A549 (cell line): Measurements from ENCODE around the gene MAGEA8. TPM values are rescaled to one million over a fixed set of nuclear protein-coding genes. Genes with fewer than 3 reads are reported as not detected.

Experiments
- ATAC-seq, 2 experiments: fragments of 200-7000 bp in 1 of 2; fragments of >200 bp in 1 of 2; cut with Nextera tagmentation in 1 of 2; cut with Tn5 transposase in 1 of 2; 3 replicates each; pipeline versions ENCODE4 v1.8.0 to v1.9.1; 2018 to 2020; ENCODE audit warnings: mild to moderate bottlenecking in 1 of 2, moderate library complexity in 1 of 2
- CTCF ChIA-PET: fragments of 300-600 bp; sonication (Branson Sonifier 250); formaldehyde crosslinking; extraction: SDS; loops from one replicate; lab custom pipeline; 2021; ENCODE audit warnings: antibody characterized with exemption, inconsistent platforms; lab: Yijun Ruan, JAX
- POLR2A ChIA-PET: fragments of 350-600 bp; formaldehyde crosslinking; extraction: SDS; loops from one replicate; lab custom pipeline; 2021; ENCODE audit warnings: antibody characterized with exemption, inconsistent platforms; lab: Yijun Ruan, JAX
- DNase-seq, 2 experiments: peaks; one replicate each; pipeline versions ENCODE4 v3.0.0 to v3.0.0-alpha.2; 2011 to 2016; ENCODE audit warnings: low read depth in 1 of 2, low spot score in 1 of 2
- FAIRE-seq: peaks from 2 replicates; lab custom pipeline; 2011; peaks lifted over from hg19 to GRCh38; lab: Jason Lieb, UNC
- H3K27ac ChIP-seq, 2 experiments: fragments of >200 bp; sonication (Bioruptor Twin); formaldehyde crosslinking; 3 replicates each; pipeline ENCODE4 v1.5.1; 2016 to 2017
- H3K4me1 ChIP-seq: fragments of >200 bp; sonication (Bioruptor Twin); formaldehyde crosslinking; 3 replicates; pipeline ENCODE4 v1.6.1; 2016
- H3K4me2 ChIP-seq: fragments of >200 bp; sonication (Bioruptor Twin); formaldehyde crosslinking; 3 replicates; pipeline ENCODE4 v1.6.1; 2016
- H3K4me3 ChIP-seq: fragments of >200 bp; sonication (Bioruptor Twin); formaldehyde crosslinking; 3 replicates; pipeline ENCODE4 v1.5.1; 2016
- H3K9me3 ChIP-seq: fragments of >200 bp; sonication (Bioruptor Twin); formaldehyde crosslinking; 3 replicates; pipeline ENCODE4 v1.6.1; 2016
- CBX2 ChIP-seq: fragments of 200-600 bp; sonication (generic); IDR thresholded peaks from 2 replicates; pipeline ENCODE4 v1.6.1; 2016; ENCODE audit warnings: low read depth, mild to moderate bottlenecking, borderline replicate concordance
- CEBPB ChIP-seq, 2 experiments: fragments of >200 bp in 1 of 2; sonication (Bioruptor Twin) in 1 of 2; formaldehyde crosslinking in 1 of 2; IDR thresholded peaks; 2 replicates each; pipeline ENCODE4 v1.6.1; 2012 to 2016
- CHD2 ChIP-seq: fragments of 150-350 bp; IDR thresholded peaks from 2 replicates; pipeline ENCODE4 v1.6.1; 2014; ENCODE audit warnings: low read length; ENCODE audit not compliant: partially characterized antibody
- EP300 ChIP-seq, 2 experiments: fragments of >200 bp; sonication (Bioruptor Twin); formaldehyde crosslinking; IDR thresholded peaks; 2 replicates in 1 of 2; 3 replicates in 1 of 2; pipeline ENCODE4 v1.6.1; 2016 to 2017
- FOXS1 ChIP-seq: fragments of 250-450 bp; sonication (Bioruptor Pico); IDR thresholded peaks from 2 replicates; pipeline ENCODE4 v1.5.0; 2020; ENCODE audit warnings: mild to moderate bottlenecking, moderate library complexity
- GATA3 ChIP-seq: IDR thresholded peaks from 2 replicates; pipeline ENCODE4 v1.6.1; 2012; ENCODE audit warnings: borderline replicate concordance
- HOXA7 ChIP-seq: fragments of 250-450 bp; sonication (Bioruptor Pico); IDR thresholded peaks from 2 replicates; pipeline ENCODE4 v1.5.0; 2020; ENCODE audit warnings: mild to moderate bottlenecking, moderate library complexity
- HOXB13 ChIP-seq: fragments of 250-450 bp; sonication (Bioruptor Pico); IDR thresholded peaks from 2 replicates; pipeline ENCODE4 v1.5.0; 2020; ENCODE audit warnings: low read depth, mild to moderate bottlenecking, moderate library complexity
- HOXB5 ChIP-seq: fragments of 250-450 bp; sonication (Bioruptor Pico); IDR thresholded peaks from 2 replicates; pipeline ENCODE4 v1.5.0; 2020; ENCODE audit warnings: mild to moderate bottlenecking, moderate library complexity
- KDM1A ChIP-seq: fragments of 200-600 bp; sonication (generic); IDR thresholded peaks from 2 replicates; pipeline ENCODE4 v1.6.1; 2016; ENCODE audit warnings: low read depth, mild to moderate bottlenecking
- KDM5A ChIP-seq: fragments of 200-600 bp; sonication (generic); IDR thresholded peaks from 2 replicates; pipeline ENCODE4 v1.6.1; 2016; ENCODE audit warnings: antibody characterized with exemption, mild to moderate bottlenecking
- MAFK ChIP-seq: fragments of 450-650 bp; IDR thresholded peaks from 2 replicates; pipeline ENCODE4 v1.6.1; 2014; ENCODE audit not compliant: partially characterized antibody
- NPAS2 ChIP-seq: fragments of 250-450 bp; sonication (Bioruptor Pico); IDR thresholded peaks from 2 replicates; pipeline ENCODE4 v1.8.0; 2022; ENCODE audit warnings: mild to moderate bottlenecking, moderate library complexity, borderline replicate concordance
- PHF8 ChIP-seq: fragments of 200-600 bp; sonication (generic); IDR thresholded peaks from 2 replicates; pipeline ENCODE4 v1.6.1; 2016; ENCODE audit warnings: low read depth, mild to moderate bottlenecking, antibody characterized with exemption, moderate library complexity, borderline replicate concordance
- RARB ChIP-seq: fragments of 250-450 bp; sonication (Bioruptor Pico); IDR thresholded peaks from 2 replicates; pipeline ENCODE4 v1.8.0; 2021; ENCODE audit warnings: mild to moderate bottlenecking, moderate library complexity
- RCOR1 ChIP-seq: fragments of 150-350 bp; IDR thresholded peaks from 2 replicates; pipeline ENCODE4 v1.6.1; 2014; ENCODE audit warnings: antibody characterized with exemption, low read length, low read depth
- RNF2 ChIP-seq: fragments of 200-600 bp; sonication (generic); IDR thresholded peaks from 2 replicates; pipeline ENCODE4 v1.6.1; 2016; ENCODE audit warnings: low read depth, mild to moderate bottlenecking, antibody characterized with exemption, moderate library complexity, borderline replicate concordance
- SMC3 ChIP-seq: fragments of >200 bp; sonication (Bioruptor Twin); formaldehyde crosslinking; IDR thresholded peaks from 3 replicates; pipeline ENCODE4 v1.6.1; 2018; ENCODE audit warnings: inconsistent platforms
- ZSCAN20 ChIP-seq: fragments of 250-450 bp; sonication (Bioruptor Pico); IDR thresholded peaks from 2 replicates; pipeline ENCODE4 v1.8.0; 2022; ENCODE audit warnings: mild to moderate bottlenecking, moderate library complexity
- WGBS: methylation state at CpG from one replicate; pipeline ENCODE4 v1.1.6; 2017; ENCODE audit errors: missing lambda C conversion rate; 5-methylcytosine and 5-hydroxymethylcytosine counted together
- polyA plus RNA-seq, 4 experiments: library from polyadenylated mRNA; depleted of rRNA in 3 of 4; stranded (reverse); fragments of >200 nt; fragmentation: RNase III in 1 of 4; extraction: RNeasy Plus Mini Kit Qiagen cat#74134 plus additional on column Dnase treatment in 1 of 4; gene quantifications; 2 replicates in 3 of 4; 3 replicates in 1 of 4; pipeline ENCODE4 v1.2.3, GENCODE V29; 2011 to 2017
- TF ChIP-seq, protein P1 (sequence below): fragments of >200 bp; sonication (Bioruptor Twin); formaldehyde crosslinking; IDR thresholded peaks from 2 replicates; pipeline ENCODE4 v1.6.1; 2016
- TF ChIP-seq, protein P2 (sequence below): fragments of >200 bp; sonication (Bioruptor Twin); formaldehyde crosslinking; IDR thresholded peaks from 3 replicates; pipeline ENCODE4 v1.5.1; 2016
- TF ChIP-seq, protein P3 (sequence below): fragments of 250-450 bp; sonication (Bioruptor Pico); IDR thresholded peaks from 2 replicates; pipeline ENCODE4 v1.5.0; 2020; ENCODE audit warnings: low read depth, mild to moderate bottlenecking, moderate library complexity

The MAGEA8 gene
- polyA plus RNA-seq, 2 of the 4 experiments (the other 2 are of a cell fraction), result not detected

DNA sequence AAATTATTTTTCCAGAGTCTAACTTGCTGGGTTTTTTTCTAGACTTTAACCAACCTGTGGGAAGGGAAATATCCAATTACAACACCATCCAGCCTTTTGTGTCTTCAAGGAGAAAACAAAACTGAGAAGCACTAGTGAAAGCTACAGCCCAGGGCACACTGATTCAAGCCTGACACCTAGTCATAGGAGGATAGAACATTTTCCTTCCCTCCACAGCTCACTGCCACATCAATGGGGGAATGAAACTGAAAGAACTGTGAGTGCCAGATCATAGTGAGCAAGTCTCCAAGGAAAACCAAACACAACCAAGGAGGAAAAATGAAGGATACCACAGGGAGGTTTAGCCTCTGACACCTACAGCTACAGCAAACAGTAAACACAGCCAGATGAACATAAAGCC is 43.3 kb upstream of the MAGEA8 start (continued):
- TF ChIP-seq ZSCAN20, result no peak

DNA sequence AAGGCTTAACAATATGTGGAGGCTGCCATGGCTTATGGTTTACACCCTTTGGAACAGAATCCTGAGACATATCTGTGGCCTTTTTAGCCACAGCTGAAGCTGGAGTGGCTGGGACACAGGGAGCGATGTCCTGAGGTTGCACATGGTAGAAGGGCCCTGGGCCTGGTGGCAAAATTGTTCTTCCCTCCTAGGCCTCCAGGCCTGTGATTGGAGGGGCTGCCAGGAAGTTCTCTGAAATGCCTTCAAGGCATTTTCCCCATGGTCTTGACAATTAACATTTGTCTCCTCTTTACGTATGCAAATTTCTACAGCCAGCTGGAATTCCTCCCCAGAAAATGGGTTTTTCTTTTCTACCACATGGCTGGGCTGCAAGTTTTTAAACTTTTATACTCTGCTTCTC is 39.1 kb upstream of the MAGEA8 start:
- TF ChIP-seq, protein P1, sequence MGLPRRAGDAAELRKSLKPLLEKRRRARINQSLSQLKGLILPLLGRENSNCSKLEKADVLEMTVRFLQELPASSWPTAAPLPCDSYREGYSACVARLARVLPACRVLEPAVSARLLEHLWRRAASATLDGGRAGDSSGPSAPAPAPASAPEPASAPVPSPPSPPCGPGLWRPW, result no peak
- TF ChIP-seq FOXS1 (CRISPR knock-in tag) (no peak), RARB (CRISPR knock-in tag) (no peak), GATA3 (no peak), EP300 (IDR thresholded peaks at IDR 0.05) (no peak), CBX2 (no peak), RCOR1 (no peak), PHF8 (no peak)
- TF ChIP-seq, protein P2, sequence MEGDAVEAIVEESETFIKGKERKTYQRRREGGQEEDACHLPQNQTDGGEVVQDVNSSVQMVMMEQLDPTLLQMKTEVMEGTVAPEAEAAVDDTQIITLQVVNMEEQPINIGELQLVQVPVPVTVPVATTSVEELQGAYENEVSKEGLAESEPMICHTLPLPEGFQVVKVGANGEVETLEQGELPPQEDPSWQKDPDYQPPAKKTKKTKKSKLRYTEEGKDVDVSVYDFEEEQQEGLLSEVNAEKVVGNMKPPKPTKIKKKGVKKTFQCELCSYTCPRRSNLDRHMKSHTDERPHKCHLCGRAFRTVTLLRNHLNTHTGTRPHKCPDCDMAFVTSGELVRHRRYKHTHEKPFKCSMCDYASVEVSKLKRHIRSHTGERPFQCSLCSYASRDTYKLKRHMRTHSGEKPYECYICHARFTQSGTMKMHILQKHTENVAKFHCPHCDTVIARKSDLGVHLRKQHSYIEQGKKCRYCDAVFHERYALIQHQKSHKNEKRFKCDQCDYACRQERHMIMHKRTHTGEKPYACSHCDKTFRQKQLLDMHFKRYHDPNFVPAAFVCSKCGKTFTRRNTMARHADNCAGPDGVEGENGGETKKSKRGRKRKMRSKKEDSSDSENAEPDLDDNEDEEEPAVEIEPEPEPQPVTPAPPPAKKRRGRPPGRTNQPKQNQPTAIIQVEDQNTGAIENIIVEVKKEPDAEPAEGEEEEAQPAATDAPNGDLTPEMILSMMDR, result no peak
- TF ChIP-seq, protein P3, sequence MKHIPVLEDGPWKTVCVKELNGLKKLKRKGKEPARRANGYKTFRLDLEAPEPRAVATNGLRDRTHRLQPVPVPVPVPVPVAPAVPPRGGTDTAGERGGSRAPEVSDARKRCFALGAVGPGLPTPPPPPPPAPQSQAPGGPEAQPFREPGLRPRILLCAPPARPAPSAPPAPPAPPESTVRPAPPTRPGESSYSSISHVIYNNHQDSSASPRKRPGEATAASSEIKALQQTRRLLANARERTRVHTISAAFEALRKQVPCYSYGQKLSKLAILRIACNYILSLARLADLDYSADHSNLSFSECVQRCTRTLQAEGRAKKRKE, result no peak
- no peak for DNase-seq
- H3K27ac ChIP-seq, result no peak overlapping the region
- WGBS, result 73% methylated on average over 2 of the region's 2 CpGs
- ChIA-PET CTCF (no interaction called here), POLR2A (no interaction called here)
- no peak overlapping the region for H3K4me2 ChIP-seq
- no peak for FAIRE-seq
- no peak overlapping the region for H3K4me3 ChIP-seq
- ATAC-seq, result no peak
- no peaks in the 10 kb centered on the region for H3K9me3 ChIP-seq
- H3K4me1 ChIP-seq, result no peaks in the 10 kb centered on the region

DNA sequence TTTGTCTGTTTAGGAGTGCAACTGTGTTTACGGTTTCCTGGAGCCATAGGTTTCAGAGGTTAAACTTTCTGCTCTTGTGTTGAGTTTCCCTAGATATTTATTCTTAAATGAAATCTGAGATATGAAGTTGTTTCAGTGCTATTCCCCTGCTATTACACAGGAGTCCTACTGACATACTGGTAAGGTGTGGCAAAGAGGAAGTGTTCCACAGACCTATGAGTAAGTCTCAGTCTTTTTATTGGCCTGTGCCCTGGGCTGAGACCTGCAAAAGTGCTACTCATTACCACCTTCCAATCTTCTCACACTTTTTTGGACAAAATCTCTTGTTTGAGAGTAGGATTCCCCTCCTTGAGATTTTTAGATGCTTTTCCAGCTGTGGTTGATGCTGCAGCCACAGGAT is 35.6 kb upstream of the MAGEA8 start:
- ATAC-seq (no peak), FAIRE-seq (no peak), DNase-seq (no peak)
- TF ChIP-seq HOXA7 (no peak), PHF8 (no peak), HOXB5 (CRISPR knock-in tag) (no peak), CEBPB (IDR thresholded peaks at IDR 0.05) (no peak), KDM1A (no peak), ZSCAN20 (no peak), KDM5A (no peak), CHD2 (no peak), NPAS2 (CRISPR knock-in tag) (no peak), EP300 (IDR thresholded peaks at IDR 0.05) (no peak), HOXB13 (no peak), FOXS1 (CRISPR knock-in tag) (no peak), SMC3 (no peak), RNF2 (no peak), MAFK (no peak)
- no peak overlapping the region for H3K4me3 ChIP-seq
- POLR2A ChIA-PET, result no interaction called here
- H3K4me2 ChIP-seq, result no peak overlapping the region
- H3K4me1 ChIP-seq, result no peaks in the 10 kb centered on the region
- no peak overlapping the region for H3K27ac ChIP-seq
- H3K9me3 ChIP-seq, result no peaks in the 10 kb centered on the region
- WGBS, result 23% methylated on average over 1 of the region's 1 CpG
- CTCF ChIA-PET, result no interaction called here
